Breast epithelium (tissue), 4 donors: ENCODE results near the gene SH3BP4. TPM values are rescaled to one million over a fixed set of nuclear protein-coding genes. Genes with fewer than 3 reads are reported as not detected.

Experiments used
- DNase-seq, 2 donors: peaks; one replicate each; pipeline ENCODE4 v3.0.0-alpha.2; 2019; ENCODE audit warnings: low spot score in 2 of 2
- H3K27ac ChIP-seq, 2 donors: fragments of 200-600 bp; sonication (generic) in 1 of 2; one replicate each; pipeline ENCODE4 v1.5.1; 2016 to 2019; ENCODE audit warnings: mild to moderate bottlenecking in 1 of 2
- H3K27me3 ChIP-seq, 2 donors: fragments of 200-600 bp; sonication (generic) in 1 of 2; one replicate each; pipeline versions ENCODE4 v1.5.1 to v1.6.0; 2017 to 2019; ENCODE audit warnings: control low read depth in 1 of 2, mild to moderate bottlenecking in 1 of 2
- H3K36me3 ChIP-seq: fragments of 200-600 bp; one replicate; pipeline ENCODE4 v1.5.1; 2019
- H3K4me1 ChIP-seq, 2 donors: fragments of 200-600 bp; sonication (generic); one replicate each; pipeline ENCODE4 v1.5.1; 2016 to 2019; ENCODE audit warnings: control low read depth in 1 of 2
- H3K4me3 ChIP-seq, 3 donors: fragments of 200-600 bp; sonication (generic); 1 replicate in 2 of 3; 2 replicates in 1 of 3; pipeline ENCODE4 v1.5.1; 2016 to 2019; ENCODE audit warnings: mild to moderate bottlenecking in 3 of 3, moderate library complexity in 2 of 3
- H3K9me3 ChIP-seq, 2 donors: fragments of 200-600 bp; sonication (generic) in 1 of 2; one replicate each; pipeline ENCODE4 v1.5.1; 2016 to 2019; ENCODE audit warnings: control low read depth in 1 of 2
- CTCF ChIP-seq, 3 donors: fragments of 450-650 bp; IDR thresholded peaks; one replicate each; pipeline ENCODE4 v1.5.1; 2016 to 2017; ENCODE audit warnings: antibody characterized with exemption in 3 of 3, mild to moderate bottlenecking in 3 of 3, moderate library complexity in 3 of 3
- POLR2A ChIP-seq: fragments of 450-650 bp; IDR thresholded peaks from one replicate; pipeline ENCODE4 v1.6.1; 2016; ENCODE audit warnings: antibody characterized with exemption, mild to moderate bottlenecking, moderate library complexity
- POLR2AphosphoS5 ChIP-seq, 3 donors: sonication (generic); formaldehyde crosslinking; IDR thresholded peaks; one replicate each; pipeline ENCODE4 v1.6.1; 2017; ENCODE audit warnings: antibody characterized with exemption in 3 of 3
- intact Hi-C: fragments of 100-400 bp; cut with DNase I; formaldehyde crosslinking; loops from one replicate; pipeline ENCODE4 v1.15.1; 2023; ENCODE audit warnings: low total_unique reads
- total RNA-seq, 3 donors: library from RNA; depleted of rRNA; stranded (reverse); fragments of >200 nt; gene quantifications; one replicate each; pipeline ENCODE4 v1.1.0, GENCODE V29; 2016

Gene SH3BP4
- total RNA-seq, 3 donors from 2014 or later = 28.5 to 73.6 (median 44.2) TPM

GRCh38 chr2:234931371-234931770 is 20.4 kb upstream of the SH3BP4 start:
- Histone ChIP-seq H3K4me1 (no peaks in the 10 kb centered on the region), H3K9me3 (no peaks in the 10 kb centered on the region), H3K27me3 (no peaks in the 10 kb centered on the region), H3K27ac (no peak overlapping the region), H3K36me3 (no peaks in the 10 kb centered on the region), H3K4me3 (no peak overlapping the region)
- intact Hi-C loops = no loop called here
- no peak for DNase-seq
- TF ChIP-seq POLR2A = no peak
- TF ChIP-seq CTCF (IDR thresholded peaks at IDR 0.05) = no peak
- no peak for TF ChIP-seq POLR2AphosphoS5 (IDR thresholded peaks at IDR 0.05)

GRCh38 chr2:234932591-234933168 is 19.1 kb upstream of the SH3BP4 start:
- Histone ChIP-seq H3K9me3 (no peaks in the 10 kb centered on the region), H3K4me1 (no peaks in the 10 kb centered on the region), H3K27me3 (no peaks in the 10 kb centered on the region), H3K27ac (no peak overlapping the region), H3K4me3 (no peak overlapping the region), H3K36me3 (no peaks in the 10 kb centered on the region)
- no peak for DNase-seq
- intact Hi-C loops = no loop called here
- TF ChIP-seq CTCF (IDR thresholded peaks at IDR 0.05) = no peak
- no peak for TF ChIP-seq POLR2A
- TF ChIP-seq POLR2AphosphoS5 (IDR thresholded peaks at IDR 0.05) = no peak

GRCh38 chr2:234935311-234935710 is 16.5 kb upstream of the SH3BP4 start:
- intact Hi-C loops = no loop called here
- TF ChIP-seq POLR2A = no peak
- TF ChIP-seq POLR2AphosphoS5 (IDR thresholded peaks at IDR 0.05) = no peak
- TF ChIP-seq CTCF (IDR thresholded peaks at IDR 0.05) = no peak

GRCh38 chr2:234939576-234939975 is 12.2 kb upstream of the SH3BP4 start:
- intact Hi-C loops = no loop called here
- Histone ChIP-seq H3K4me1 (no peaks in the 10 kb centered on the region), H3K27me3 (no peaks in the 10 kb centered on the region), H3K27ac (no peak overlapping the region), H3K4me3 (no peak overlapping the region), H3K36me3 (no peaks in the 10 kb centered on the region), H3K9me3 (no peaks in the 10 kb centered on the region)
- TF ChIP-seq POLR2A = no peak
- no peak for TF ChIP-seq POLR2AphosphoS5 (IDR thresholded peaks at IDR 0.05)
- TF ChIP-seq CTCF (IDR thresholded peaks at IDR 0.05) = no peak
- no peak for DNase-seq

More at GRCh38 chr2:234935311-234935710, 16.5 kb upstream of the SH3BP4 start:
- Histone ChIP-seq H3K27me3 (no peaks in the 10 kb centered on the region), H3K4me3 (no peak overlapping the region), H3K36me3 (no peaks in the 10 kb centered on the region), H3K27ac (no peak overlapping the region), H3K4me1 (no peaks in the 10 kb centered on the region), H3K9me3 (no peaks in the 10 kb centered on the region)
- no peak for DNase-seq

- Histone ChIP-seq H3K27ac (no peak overlapping the region), H3K9me3 (no peaks in the 10 kb centered on the region), H3K4me3 (no peak overlapping the region), H3K4me1 (no peaks in the 10 kb centered on the region), H3K36me3 (no peaks in the 10 kb centered on the region), H3K27me3 (no peaks in the 10 kb centered on the region)
- no peak for DNase-seq
- intact Hi-C loops = no loop called here
- no peak for TF ChIP-seq POLR2AphosphoS5 (IDR thresholded peaks at IDR 0.05)
- no peak for TF ChIP-seq POLR2A
- TF ChIP-seq CTCF (IDR thresholded peaks at IDR 0.05) = no peak
Observed at GRCh38 chr2:234939996-234940395, 11.8 kb upstream of the SH3BP4 start.
